ENCODE measurements around the gene MTHFD1.
A peak's percentile ranks its signal among the peaks of the same experiment; 100 is the strongest.

Gene MTHFD1

GRCh38 chr14:64422756-64423155 is 34.6 kb downstream of the MTHFD1 start:
- Histone ChIP-seq H3K27ac (ENCODE audit: low read depth, low read length) (no peak overlapping the region), H3K9ac (ENCODE audit: low read length) (no peak overlapping the region), H3K27me3 (ENCODE audit: control insufficient read depth, insufficient read depth, low read length) (no peaks in the 10 kb centered on the region), H3K4me3 (ENCODE audit: low read depth, low read length) (no peak overlapping the region), H3K9me3 (ENCODE audit: control insufficient read depth, insufficient read depth, low read depth, low read length) (no peaks in the 10 kb centered on the region), H3K4me1 (ENCODE audit: control insufficient read depth, insufficient read depth, low read length) (no peaks in the 10 kb centered on the region), H3K36me3 (ENCODE audit: control insufficient read depth, insufficient read depth, low read length) (peaks cover 89% of the 10 kb centered on the region)

DNA sequence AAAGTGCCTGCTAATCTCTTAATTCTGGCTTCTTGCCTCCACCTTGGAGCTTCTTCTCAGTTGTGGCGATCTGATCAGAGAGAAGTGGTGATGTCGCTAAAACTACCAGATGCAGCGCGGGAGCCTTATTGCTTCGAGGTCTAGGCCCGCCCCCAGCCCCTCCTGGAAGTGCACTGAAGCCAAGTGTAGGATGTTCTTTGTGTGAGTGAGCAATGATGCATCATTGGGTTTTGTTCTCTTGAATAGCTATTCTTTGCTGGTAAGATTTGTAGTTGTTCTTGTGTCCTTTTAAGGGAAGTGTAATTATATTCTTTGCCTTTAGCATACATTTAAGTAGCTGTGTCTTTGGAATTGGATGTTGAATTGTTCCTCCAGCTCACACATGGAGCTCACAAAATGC is 35.8 kb downstream of the MTHFD1 start:
- Histone ChIP-seq H3K4me1 (ENCODE audit: control insufficient read depth, insufficient read depth, low read length) (no peaks in the 10 kb centered on the region), H3K27ac (ENCODE audit: low read depth, low read length) (no peak overlapping the region), H3K4me3 (ENCODE audit: low read depth, low read length) (no peak overlapping the region), H3K36me3 (ENCODE audit: control insufficient read depth, insufficient read depth, low read length) (peaks cover 93% of the 10 kb centered on the region), H3K9me3 (ENCODE audit: control insufficient read depth, insufficient read depth, low read depth, low read length) (no peaks in the 10 kb centered on the region), H3K9ac (ENCODE audit: low read length) (no peak overlapping the region), H3K27me3 (ENCODE audit: control insufficient read depth, insufficient read depth, low read length) (no peaks in the 10 kb centered on the region)

DNA sequence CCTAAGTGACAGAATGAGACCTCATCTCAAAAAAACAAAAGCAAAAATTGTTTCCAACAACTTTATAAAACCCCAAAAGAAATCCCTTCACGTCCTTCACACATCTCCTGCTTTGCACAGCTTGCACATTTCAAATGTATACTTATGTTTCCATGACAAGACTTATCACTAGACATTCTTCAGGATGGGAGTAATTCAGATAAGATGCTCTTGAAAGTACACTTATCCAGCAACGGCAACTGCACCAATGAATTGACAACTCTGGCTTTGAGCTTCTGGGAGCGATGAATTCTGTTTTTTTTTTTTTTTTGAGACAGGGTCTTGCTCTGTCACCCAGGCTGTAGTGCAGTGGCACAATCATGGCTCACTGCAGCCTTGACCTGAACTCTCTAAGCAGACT is 46.4 kb downstream of the MTHFD1 start:
- H3K36me3 ChIP-seq (ENCODE audit: control insufficient read depth, insufficient read depth, low read length): peaks cover 94% of the 10 kb centered on the region
- no peaks in the 10 kb centered on the region for H3K4me1 ChIP-seq (ENCODE audit: control insufficient read depth, insufficient read depth, low read length)
- no peaks in the 10 kb centered on the region for H3K9me3 ChIP-seq (ENCODE audit: control insufficient read depth, insufficient read depth, low read depth, low read length)
- H3K4me3 ChIP-seq (ENCODE audit: low read depth, low read length): no peak overlapping the region
- H3K27me3 ChIP-seq (ENCODE audit: control insufficient read depth, insufficient read depth, low read length): no peaks in the 10 kb centered on the region
- H3K9ac ChIP-seq (ENCODE audit: low read length): no peak overlapping the region
- H3K27ac ChIP-seq (ENCODE audit: low read depth, low read length): no peak overlapping the region

GRCh38 chr14:64438181-64438841 is 50.2 kb downstream of the MTHFD1 start:
- H3K36me3 ChIP-seq (ENCODE audit: control insufficient read depth, insufficient read depth, low read length): peaks cover 91% of the 10 kb centered on the region

DNA sequence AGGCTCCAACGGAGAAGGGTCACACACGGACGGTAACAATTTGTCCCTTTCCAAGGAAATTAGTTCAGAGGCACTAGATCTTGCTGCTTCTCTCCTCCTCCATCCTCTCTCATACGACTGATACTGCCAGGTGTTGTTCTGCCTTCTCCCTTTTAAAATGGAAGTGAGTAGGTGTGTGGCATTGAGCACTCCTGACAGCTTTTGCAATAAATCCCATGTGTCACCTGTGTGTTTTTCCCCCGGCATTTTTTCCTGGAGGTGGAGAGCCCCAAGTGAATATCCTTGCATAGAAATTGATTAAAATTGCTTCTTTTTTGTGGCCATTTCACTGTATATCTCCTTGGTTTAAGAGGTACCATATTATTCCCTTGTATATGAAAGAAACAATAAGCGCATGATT is 51.0 kb downstream of the MTHFD1 start:
- H3K36me3 ChIP-seq (ENCODE audit: control insufficient read depth, insufficient read depth, low read length): peaks cover 91% of the 10 kb centered on the region
- H3K9me3 ChIP-seq (ENCODE audit: control insufficient read depth, insufficient read depth, low read depth, low read length): no peaks in the 10 kb centered on the region
- H3K4me3 ChIP-seq (ENCODE audit: low read depth, low read length): no peak overlapping the region
- H3K27me3 ChIP-seq (ENCODE audit: control insufficient read depth, insufficient read depth, low read length): no peaks in the 10 kb centered on the region
- no peak overlapping the region for H3K27ac ChIP-seq (ENCODE audit: low read depth, low read length)
- no peaks in the 10 kb centered on the region for H3K4me1 ChIP-seq (ENCODE audit: control insufficient read depth, insufficient read depth, low read length)
- no peak overlapping the region for H3K9ac ChIP-seq (ENCODE audit: low read length)

More at GRCh38 chr14:64438181-64438841, 50.2 kb downstream of the MTHFD1 start:
- Histone ChIP-seq H3K27me3 (ENCODE audit: control insufficient read depth, insufficient read depth, low read length) (no peaks in the 10 kb centered on the region), H3K4me3 (ENCODE audit: low read depth, low read length) (no peak overlapping the region), H3K9me3 (ENCODE audit: control insufficient read depth, insufficient read depth, low read depth, low read length) (no peaks in the 10 kb centered on the region), H3K4me1 (ENCODE audit: control insufficient read depth, insufficient read depth, low read length) (no peaks in the 10 kb centered on the region), H3K27ac (ENCODE audit: low read depth, low read length) (0 out of 2 replicates have a peak overlapping the region, but pooled peaks have one; percentile 0), H3K9ac (ENCODE audit: low read length) (no peak overlapping the region)

- Histone ChIP-seq H3K9ac (ENCODE audit: low read length) (no peak overlapping the region), H3K4me3 (ENCODE audit: low read depth, low read length) (no peak overlapping the region), H3K27ac (ENCODE audit: low read depth, low read length) (no peak overlapping the region), H3K4me1 (ENCODE audit: control insufficient read depth, insufficient read depth, low read length) (no peaks in the 10 kb centered on the region; the same call in 1 of the 2 replicates), H3K9me3 (ENCODE audit: control insufficient read depth, insufficient read depth, low read depth, low read length) (no peaks in the 10 kb centered on the region), H3K27me3 (ENCODE audit: control insufficient read depth, insufficient read depth, low read length) (no peaks in the 10 kb centered on the region), H3K36me3 (ENCODE audit: control insufficient read depth, insufficient read depth, low read length) (peaks cover 92% of the 10 kb centered on the region)
Observed at GRCh38 chr14:64440494-64440893, 52.3 kb downstream of the MTHFD1 start.

GRCh38 chr14:64442300-64442988 is 54.3 kb downstream of the MTHFD1 start:
- H3K27me3 ChIP-seq (ENCODE audit: control insufficient read depth, insufficient read depth, low read length): no peaks in the 10 kb centered on the region
- no peak overlapping the region for H3K27ac ChIP-seq (ENCODE audit: low read depth, low read length)
- no peaks in the 10 kb centered on the region; the same call in 1 of the 2 replicates for H3K4me1 ChIP-seq (ENCODE audit: control insufficient read depth, insufficient read depth, low read length)
- no peak overlapping the region for H3K4me3 ChIP-seq (ENCODE audit: low read depth, low read length)
- H3K9ac ChIP-seq (ENCODE audit: low read length): no peak overlapping the region
- no peaks in the 10 kb centered on the region for H3K9me3 ChIP-seq (ENCODE audit: control insufficient read depth, insufficient read depth, low read depth, low read length)
- peaks cover 86% of the 10 kb centered on the region for H3K36me3 ChIP-seq (ENCODE audit: control insufficient read depth, insufficient read depth, low read length)

DNA sequence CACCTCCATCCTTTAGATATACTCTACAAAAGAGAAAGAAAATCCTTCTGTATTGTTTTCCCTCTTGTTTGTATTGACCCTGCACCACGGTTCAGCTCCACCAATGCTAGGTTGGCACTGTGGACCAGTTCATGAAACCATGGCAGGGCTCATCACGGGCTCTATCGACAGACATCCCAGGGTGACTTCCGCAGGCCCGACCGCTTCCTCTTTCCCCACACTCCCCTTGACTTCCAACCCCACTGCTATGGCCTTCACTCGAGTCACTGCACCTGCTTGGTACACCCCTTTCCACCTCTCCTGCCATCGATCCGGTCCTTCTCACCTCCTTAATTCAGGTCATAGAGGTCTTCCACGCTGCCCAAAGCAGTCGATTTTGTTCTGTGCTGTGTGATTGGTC is 56.0 kb downstream of the MTHFD1 start:
- Histone ChIP-seq H3K27ac (ENCODE audit: low read depth, low read length) (no peak overlapping the region), H3K9ac (ENCODE audit: low read length) (no peak overlapping the region), H3K9me3 (ENCODE audit: control insufficient read depth, insufficient read depth, low read depth, low read length) (no peaks in the 10 kb centered on the region), H3K4me3 (ENCODE audit: low read depth, low read length) (no peak overlapping the region), H3K4me1 (ENCODE audit: control insufficient read depth, insufficient read depth, low read length) (no peaks in the 10 kb centered on the region; the same call in 1 of the 2 replicates), H3K36me3 (ENCODE audit: control insufficient read depth, insufficient read depth, low read length) (peaks cover 86% of the 10 kb centered on the region), H3K27me3 (ENCODE audit: control insufficient read depth, insufficient read depth, low read length) (no peaks in the 10 kb centered on the region)

- Histone ChIP-seq H3K9ac (ENCODE audit: low read length) (no peak overlapping the region), H3K27ac (ENCODE audit: low read depth, low read length) (peak overlapping the region; percentile 56; the same call in 1 of the 2 replicates), H3K36me3 (ENCODE audit: control insufficient read depth, insufficient read depth, low read length) (peaks cover 89% of the 10 kb centered on the region), H3K9me3 (ENCODE audit: control insufficient read depth, insufficient read depth, low read depth, low read length) (no peaks in the 10 kb centered on the region), H3K4me3 (ENCODE audit: low read depth, low read length) (no peak overlapping the region), H3K27me3 (ENCODE audit: control insufficient read depth, insufficient read depth, low read length) (no peaks in the 10 kb centered on the region), H3K4me1 (ENCODE audit: control insufficient read depth, insufficient read depth, low read length) (no peaks in the 10 kb centered on the region; the same call in 1 of the 2 replicates)
Observed at GRCh38 chr14:64444984-64445845, 57.1 kb downstream of the MTHFD1 start.

DNA sequence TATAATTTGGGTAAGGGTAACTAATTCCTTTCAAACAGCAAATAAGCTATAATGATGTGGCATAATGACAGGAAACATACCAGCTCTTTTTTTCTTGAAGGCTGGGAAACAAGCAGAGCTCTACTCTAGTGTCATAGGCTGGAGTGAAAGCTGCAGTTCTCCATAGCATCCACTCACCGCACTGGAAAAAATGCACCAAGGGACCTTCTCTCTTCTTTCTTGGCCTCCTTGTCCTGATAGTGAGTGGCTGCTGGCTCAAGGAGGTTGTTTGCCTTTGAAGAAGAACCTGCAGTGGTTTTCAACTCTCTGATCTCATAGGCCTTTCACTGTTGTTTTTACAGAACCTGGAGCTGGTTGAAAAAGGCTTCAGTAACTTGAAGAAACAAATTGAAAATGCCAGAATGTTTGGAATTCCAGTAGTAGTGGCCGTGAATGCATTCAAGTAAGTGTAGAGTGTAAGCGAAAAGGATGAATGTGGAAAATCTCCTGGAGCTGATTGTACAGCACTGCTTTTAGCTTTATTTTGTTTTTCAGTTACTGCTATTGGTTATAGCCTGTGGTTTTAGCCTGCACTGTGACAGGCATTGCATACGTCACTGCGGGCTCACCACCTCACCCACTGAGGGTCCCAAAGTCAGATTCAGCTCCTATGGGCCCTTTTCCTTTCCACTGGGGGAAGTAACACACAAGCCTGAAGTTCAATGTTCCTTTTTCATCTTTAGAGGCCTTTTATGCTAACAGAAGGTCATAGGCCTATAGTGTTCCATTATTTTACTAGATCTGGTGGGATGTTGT is 59.9 kb downstream of the MTHFD1 start:
- Histone ChIP-seq H3K27me3 (ENCODE audit: control insufficient read depth, insufficient read depth, low read length) (no peaks in the 10 kb centered on the region), H3K4me1 (ENCODE audit: control insufficient read depth, insufficient read depth, low read length) (no peaks in the 10 kb centered on the region; the same call in 1 of the 2 replicates), H3K9me3 (ENCODE audit: control insufficient read depth, insufficient read depth, low read depth, low read length) (no peaks in the 10 kb centered on the region), H3K36me3 (ENCODE audit: control insufficient read depth, insufficient read depth, low read length) (peaks cover 86% of the 10 kb centered on the region), H3K27ac (ENCODE audit: low read depth, low read length) (no peak overlapping the region), H3K4me3 (ENCODE audit: low read depth, low read length) (no peak overlapping the region), H3K9ac (ENCODE audit: low read length) (no peak overlapping the region)

All from HUES6 (cell line).